GM12878 (cell line): ENCODE data around the gene ZNF423. TPM values are rescaled to one million over a fixed set of nuclear protein-coding genes. Genes with fewer than 3 reads are reported as not detected.

Experiments
- ATAC-seq: fragments of 200-7000 bp; cut with Tn5 transposase; 3 replicates; pipeline ENCODE4 v1.9.1; 2020; ENCODE audit warnings: mild to moderate bottlenecking, moderate library complexity
- BruUV-seq: library from RNA; stranded (reverse); fragments of 400-500 nt; replicated peaks from 2 replicates; lab custom pipeline; 2021; lab: Mats Ljungman, UMichigan
- CTCF ChIA-PET: fragments of 300-600 bp; sonication (Branson Sonifier 250); formaldehyde crosslinking; extraction: SDS; loops from one replicate; lab custom pipeline; 2021; ENCODE audit warnings: inconsistent platforms; lab: Yijun Ruan, JAX
- POLR2A ChIA-PET: fragments of 350-600 bp; formaldehyde crosslinking; extraction: SDS; loops from one replicate; lab custom pipeline; 2021; ENCODE audit warnings: inconsistent platforms; lab: Charles Lee
- RAD21 ChIA-PET: fragments of 300-600 bp; sonication (Branson Sonifier 250); formaldehyde crosslinking; loops from one replicate; lab custom pipeline; 2023; ENCODE audit warnings: antibody characterized with exemption; ENCODE audit not compliant: unreplicated experiment; lab: Charles Lee
- SMC1A ChIA-PET: fragments of 300-600 bp; sonication (Branson Sonifier 250); formaldehyde crosslinking; loops from one replicate; lab custom pipeline; 2023; ENCODE audit not compliant: unreplicated experiment, uncharacterized antibody; lab: Charles Lee
- DNase-seq: peaks from one replicate; pipeline ENCODE4 v3.0.0-alpha.2; 2011; ENCODE audit warnings: low read depth, low spot score
- FAIRE-seq: peaks from 3 replicates; lab custom pipeline; 2011; peaks lifted over from hg19 to GRCh38; lab: Jason Lieb, UNC
- H2AFZ ChIP-seq: 2 replicates; pipeline ENCODE4 v1.6.0; 2011; ENCODE audit warnings: low read depth, low read length, control low read depth; ENCODE audit not compliant: control insufficient read depth
- H3K27ac ChIP-seq: 2 replicates; pipeline ENCODE4 v1.5.1; 2011; ENCODE audit warnings: control low read depth; ENCODE audit not compliant: control insufficient read depth, insufficient read depth
- H3K27me3 ChIP-seq, 2 experiments: replicated peaks in 1 of 2; 2 replicates each; pipeline versions ENCODE4 v1.6.0 to v1.6.1; 2011; ENCODE audit warnings: low read length in 1 of 2; ENCODE audit not compliant: control insufficient read depth in 2 of 2, insufficient read depth in 2 of 2
- H3K36me3 ChIP-seq, 2 experiments: 2 replicates each; pipeline ENCODE4 v1.5.1; 2011; ENCODE audit warnings: low read length in 1 of 2; ENCODE audit not compliant: control insufficient read depth in 2 of 2, insufficient read depth in 2 of 2
- H3K4me1 ChIP-seq: 2 replicates; pipeline ENCODE4 v1.6.1; 2011; ENCODE audit warnings: mild to moderate bottlenecking, low read length, moderate library complexity, mixed read lengths; ENCODE audit not compliant: control insufficient read depth, insufficient read depth
- H3K4me2 ChIP-seq: 2 replicates; pipeline ENCODE4 v1.6.0; 2011; ENCODE audit warnings: control low read depth; ENCODE audit not compliant: control insufficient read depth, insufficient read depth
- H3K4me3 ChIP-seq: fragments of 200-600 bp; sonication (generic); 2 replicates; pipeline ENCODE4 v1.5.1; 2016
- H3K79me2 ChIP-seq: 2 replicates; pipeline ENCODE4 v1.6.0; 2011; ENCODE audit warnings: low read length; ENCODE audit not compliant: control insufficient read depth, insufficient read depth
- H3K9ac ChIP-seq: 2 replicates; pipeline ENCODE4 v1.8.0; 2011; ENCODE audit warnings: low read length, control low read depth, mixed read lengths; ENCODE audit not compliant: control insufficient read depth, insufficient read depth
- H3K9me3 ChIP-seq: replicated peaks from 3 replicates; pipeline ENCODE4 v1.5.1; 2011; ENCODE audit warnings: mild to moderate bottlenecking, low read length; ENCODE audit not compliant: control insufficient read depth, insufficient read depth
- H4K20me1 ChIP-seq: 2 replicates; pipeline ENCODE4 v1.6.0; 2011; ENCODE audit not compliant: control insufficient read depth, insufficient read depth
- CBX5 ChIP-seq: sonication (generic); IDR thresholded peaks from 2 replicates; pipeline ENCODE4 v1.6.1; 2016; ENCODE audit warnings: low read depth, moderate library complexity, mild to moderate bottlenecking, inconsistent platforms
- CHD1 ChIP-seq: IDR thresholded peaks from 2 replicates; pipeline ENCODE4 v1.6.1; 2012; ENCODE audit warnings: low read depth, low read length, improper control_type of control experiment
- HDAC2 ChIP-seq: fragments of 200-600 bp; sonication (generic); IDR thresholded peaks from 2 replicates; pipeline ENCODE4 v1.6.1; 2017
- KDM1A ChIP-seq: fragments of 200-600 bp; sonication (generic); IDR thresholded peaks from 2 replicates; pipeline ENCODE4 v1.6.1; 2016; ENCODE audit warnings: borderline replicate concordance
- MLLT1 ChIP-seq: fragments of 450-650 bp; IDR thresholded peaks from 2 replicates; pipeline ENCODE4 v1.6.1; 2016; ENCODE audit warnings: mild to moderate bottlenecking
- POU2F2 ChIP-seq: IDR thresholded peaks from 3 replicates; pipeline ENCODE4 v1.6.1; 2011; ENCODE audit warnings: low read depth, mild to moderate bottlenecking, low read length, borderline replicate concordance
- RAD51 ChIP-seq: fragments of 450-650 bp; IDR thresholded peaks from 2 replicates; pipeline ENCODE4 v1.6.1; 2016; ENCODE audit warnings: moderate library complexity, mild to moderate bottlenecking, inconsistent platforms
- SMAD5 ChIP-seq: IDR thresholded peaks from 2 replicates; pipeline ENCODE4 v1.6.1; 2016; ENCODE audit warnings: antibody characterized with exemption, low read depth
- SMARCA5 ChIP-seq: fragments of 450-650 bp; IDR thresholded peaks from 2 replicates; pipeline ENCODE4 v1.6.1; 2017; ENCODE audit warnings: mild to moderate bottlenecking
- SMC3 ChIP-seq: IDR thresholded peaks from 2 replicates; pipeline ENCODE4 v1.6.1; 2011; ENCODE audit warnings: low read length, improper control_type of control experiment, borderline replicate concordance
- TBL1XR1 ChIP-seq: IDR thresholded peaks from 2 replicates; pipeline ENCODE4 v1.6.1; 2012; ENCODE audit warnings: low read depth, low read length, improper control_type of control experiment
- USF2 ChIP-seq: IDR thresholded peaks from 2 replicates; pipeline ENCODE4 v1.6.1; 2011; ENCODE audit warnings: low read depth, low read length, improper control_type of control experiment, borderline replicate concordance
- ZBTB11 ChIP-seq: fragments of 450-650 bp; formaldehyde crosslinking; IDR thresholded peaks from 2 replicates; pipeline ENCODE4 v1.5.0; 2022; ENCODE audit warnings: mild to moderate bottlenecking, missing genetic modification characterization
- ZNF217 ChIP-seq: fragments of 450-650 bp; IDR thresholded peaks from 2 replicates; pipeline ENCODE4 v1.6.1; 2017; ENCODE audit warnings: antibody characterized with exemption, mild to moderate bottlenecking
- WGBS: methylation state at CpG from one replicate; pipeline ENCODE4 v1.1.6; 2016; ENCODE audit warnings: low lambda C conversion rate; ENCODE audit not compliant: insufficient replicate concordance, insufficient coverage; ENCODE audit errors: missing lambda C conversion rate; 5-methylcytosine and 5-hydroxymethylcytosine counted together
- in situ Hi-C: fragments of 300-500 bp; cut with MboI; formaldehyde crosslinking; loops from 9 replicates; pipeline ENCODE4 v1.14.3; 2018; ENCODE audit warnings: mixed read lengths
- intact Hi-C: fragments of 100-400 bp; cut with micrococcal nuclease; formaldehyde crosslinking; loops from one replicate; pipeline ENCODE4 v1.14.2; 2022; ENCODE audit not compliant: unreplicated experiment
- polyA plus RNA-seq, 11 experiments: library from polyadenylated mRNA; depleted of rRNA in 4 of 11; unstranded in 6 of 11; stranded (reverse) in 5 of 11; fragments of >200 nt; fragmentation: Nextera tagmentation in 4 of 11; fragmentation: Illumina TruSeq in 1 of 11; extraction: Ambion mirVana in 4 of 11; extraction: Trizol in 1 of 11; gene quantifications; 1 replicate in 1 of 11; 2 replicates in 10 of 11; pipeline versions ENCODE4 v1.2.1 to v1.2.3, GENCODE V29; 2011 to 2016; ENCODE audit warnings: inconsistent platforms in 2 of 11, missing spikeins in 2 of 11, low read depth in 1 of 11
- total RNA-seq, 4 experiments: library from RNA; depleted of rRNA in 3 of 4; stranded (reverse); fragments of >200 nt in 3 of 4; fragmentation: Illumina TruSeq in 1 of 4; extraction: Trizol in 1 of 4; gene quantifications; 2 replicates each; pipeline versions ENCODE4 v1.2.1 to v1.2.3, GENCODE V29; 2013 to 2021

ZNF423 gene
- total and polyA plus RNA-seq, 10 of the 15 experiments (the other 5 are each of a cell fraction or from before 2014, with no cell fraction given): 0.03 to 0.64 (median 0.10) TPM

- H3K4me1 ChIP-seq: peaks cover 4% of the 10 kb centered on the region; the same call in 1 of the 2 replicates
- ATAC-seq (no peak), FAIRE-seq (no peak), DNase-seq (no peak)
- in situ Hi-C loops (no loop called here), intact Hi-C loops (no loop called here)
- no peaks in the 10 kb centered on the region for H3K9me3 ChIP-seq
- H2AFZ ChIP-seq: no peak overlapping the region
- 34% methylated on average over 13 of the region's 13 CpGs for WGBS
- ChIA-PET POLR2A (no interaction called here), CTCF (interaction anchor here (0.7 kb wide), 1 partner anchor 61 kb away, joined by 3 read pairs; no protein-coding TSS in a partner anchor), SMC1A (no interaction called here), RAD21 (no interaction called here)
- H3K4me2 ChIP-seq: no peak overlapping the region
- H4K20me1 ChIP-seq: no peaks in the 10 kb centered on the region
- H3K79me2 ChIP-seq: no peaks in the 10 kb centered on the region
- no peak overlapping the region for H3K27ac ChIP-seq
- no peak overlapping the region for H3K9ac ChIP-seq
- no TSS peak for BruUV-seq
- H3K36me3 ChIP-seq: no peaks in the 10 kb centered on the region
- H3K27me3 ChIP-seq: no peaks in the 10 kb centered on the region; a peak in 2 of 4 replicates
- no peak overlapping the region for H3K4me3 ChIP-seq
- TF ChIP-seq CHD1 (no peak), USF2 (no peak), TBL1XR1 (no peak), CBX5 (no peak), MLLT1 (no peak), POU2F2 (no peak), HDAC2 (no peak), RAD51 (no peak), ZNF217 (no peak), SMC3 (no peak), KDM1A (no peak), SMARCA5 (no peak), SMAD5 (no peak), ZBTB11 (CRISPR knock-in tag) (no peak)
Observed at GRCh38 chr16:49534901-49535610, 320.9 kb downstream of the ZNF423 start.
